HEK293T (cell line): ENCODE data around the gene C10orf67.

Experiments
- ARNT ChIP-seq: fragments of 450-650 bp; IDR thresholded peaks from 2 replicates; pipeline ENCODE4 v1.6.1; 2017; ENCODE audit warnings: mild to moderate bottlenecking
- BHLHE40 ChIP-seq: fragments of 450-650 bp; IDR thresholded peaks from 2 replicates; pipeline ENCODE4 v1.6.1; 2016; ENCODE audit warnings: mild to moderate bottlenecking, moderate library complexity, borderline replicate concordance
- ELF4 ChIP-seq: fragments of 450-650 bp; IDR thresholded peaks from 2 replicates; pipeline ENCODE4 v1.6.1; 2017; ENCODE audit warnings: antibody characterized with exemption
- FOXM1 ChIP-seq: fragments of 450-650 bp; IDR thresholded peaks from 2 replicates; pipeline ENCODE4 v1.6.1; 2017; ENCODE audit warnings: mild to moderate bottlenecking, borderline replicate concordance
- NFRKB ChIP-seq: fragments of 450-650 bp; IDR thresholded peaks from 2 replicates; pipeline ENCODE4 v1.6.1; 2016; ENCODE audit warnings: mild to moderate bottlenecking, moderate library complexity
- SP1 ChIP-seq: fragments of 450-650 bp; IDR thresholded peaks from 2 replicates; pipeline ENCODE4 v1.6.1; 2017
- TF ChIP-seq, protein P1 (sequence below): fragments of 450-650 bp; IDR thresholded peaks from 2 replicates; pipeline ENCODE4 v1.6.1; 2016

DNA sequence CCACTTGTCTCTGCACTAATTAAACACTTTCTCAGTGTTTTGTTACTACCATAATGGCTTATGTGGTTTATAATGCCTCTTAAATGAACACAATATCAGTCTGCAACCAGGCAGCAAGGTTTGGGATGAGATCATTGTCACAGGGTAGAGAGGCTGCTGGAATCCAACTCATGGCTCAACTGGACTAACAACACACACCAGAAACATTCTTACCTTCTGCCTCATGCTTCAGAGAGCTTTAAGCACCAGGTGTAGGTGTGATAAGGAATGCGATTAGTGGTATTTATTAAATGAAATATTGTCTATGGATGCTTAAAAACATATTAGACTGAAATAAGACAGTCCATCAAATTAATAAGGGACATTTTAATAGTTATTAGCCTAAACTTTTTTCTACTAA is 127.1 kb downstream of the C10orf67 start:
- TF ChIP-seq BHLHE40: no peak
- TF ChIP-seq SP1: no peak
- TF ChIP-seq ARNT: no peak
- TF ChIP-seq NFRKB: no peak
- TF ChIP-seq, protein P1, sequence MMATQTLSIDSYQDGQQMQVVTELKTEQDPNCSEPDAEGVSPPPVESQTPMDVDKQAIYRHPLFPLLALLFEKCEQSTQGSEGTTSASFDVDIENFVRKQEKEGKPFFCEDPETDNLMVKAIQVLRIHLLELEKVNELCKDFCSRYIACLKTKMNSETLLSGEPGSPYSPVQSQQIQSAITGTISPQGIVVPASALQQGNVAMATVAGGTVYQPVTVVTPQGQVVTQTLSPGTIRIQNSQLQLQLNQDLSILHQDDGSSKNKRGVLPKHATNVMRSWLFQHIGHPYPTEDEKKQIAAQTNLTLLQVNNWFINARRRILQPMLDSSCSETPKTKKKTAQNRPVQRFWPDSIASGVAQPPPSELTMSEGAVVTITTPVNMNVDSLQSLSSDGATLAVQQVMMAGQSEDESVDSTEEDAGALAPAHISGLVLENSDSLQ: no peak
- TF ChIP-seq FOXM1: no peak
- TF ChIP-seq ELF4: no peak
